Esophagus (tissue), 2 donors: ENCODE results near the gene KCTD16. TPM values are rescaled to one million over a fixed set of nuclear protein-coding genes. Genes with fewer than 3 reads are reported as not detected.

Source experiments
- H3K27ac ChIP-seq, 2 donors: one replicate each; pipeline ENCODE4 v1.5.1; 2013; ENCODE audit warnings: low read depth in 2 of 2, mild to moderate bottlenecking in 2 of 2, inconsistent platforms in 1 of 2, low read length in 1 of 2, moderate library complexity in 1 of 2
- H3K27me3 ChIP-seq, 2 donors: one replicate each; pipeline ENCODE4 v1.6.1; 2013; ENCODE audit warnings: low read length in 2 of 2, control low read depth in 1 of 2, mild to moderate bottlenecking in 1 of 2; ENCODE audit not compliant: insufficient read depth in 2 of 2, control insufficient read depth in 1 of 2
- H3K36me3 ChIP-seq, 2 donors: one replicate each; pipeline ENCODE4 v1.6.1; 2013; ENCODE audit warnings: low read length in 1 of 2; ENCODE audit not compliant: control insufficient read depth in 2 of 2, insufficient read depth in 2 of 2
- H3K4me1 ChIP-seq, 2 donors: one replicate each; pipeline ENCODE4 v1.6.1; 2013; ENCODE audit warnings: low read length in 1 of 2; ENCODE audit not compliant: control insufficient read depth in 2 of 2, insufficient read depth in 2 of 2
- H3K4me3 ChIP-seq, 2 donors: one replicate each; pipeline ENCODE4 v1.5.1; 2013; ENCODE audit warnings: low read length in 2 of 2, mild to moderate bottlenecking in 2 of 2, low read depth in 1 of 2, moderate library complexity in 1 of 2
- H3K9me3 ChIP-seq, 2 donors: one replicate each; pipeline ENCODE4 v1.6.1; 2013; ENCODE audit warnings: mild to moderate bottlenecking in 2 of 2, low read depth in 1 of 2, low read length in 1 of 2, moderate library complexity in 1 of 2; ENCODE audit not compliant: control insufficient read depth in 2 of 2, insufficient read depth in 1 of 2
- WGBS, 2 donors: extraction: QIAGEN DNeasy Blood & Tissue Kit; methylation state at CpG; one replicate each; pipeline ENCODE4 v1.1.7; 2013; 5-methylcytosine and 5-hydroxymethylcytosine counted together
- polyA plus RNA-seq, 2 donors: library from polyadenylated mRNA; stranded (reverse); fragments of 200-250 nt; gene quantifications; one replicate each; pipeline ENCODE4 v1.2.3, GENCODE V29; 2013
- donor health status: healthy with polysubstance abuse.
- donor health status: Bipolar disorder and iron deficiency.

Gene KCTD16
- polyA plus RNA-seq, 2 donors = under 0.01 TPM

DNA sequence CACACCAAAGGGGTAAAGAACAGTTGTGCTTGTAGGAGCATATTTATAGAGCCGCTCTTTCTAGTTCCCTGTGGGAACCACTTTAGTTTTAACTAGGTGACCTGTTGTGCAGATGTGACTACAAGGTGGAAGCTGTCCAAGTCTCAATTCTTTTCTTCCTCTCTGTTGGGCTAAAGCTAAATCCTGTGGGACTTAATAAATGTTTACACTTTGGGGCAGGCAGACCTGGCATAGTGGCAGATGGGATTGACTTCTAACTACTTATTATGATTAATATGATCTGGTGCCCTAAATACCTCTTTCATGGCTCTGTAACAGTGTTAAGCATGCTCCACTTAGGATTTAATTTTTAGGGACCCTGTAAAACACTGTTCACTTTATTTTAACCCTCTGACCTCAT is 265.3 kb downstream of the KCTD16 start:
- H3K9me3 ChIP-seq = no peaks in the 10 kb centered on the region
- no peak overlapping the region for H3K27ac ChIP-seq
- WGBS, 2 donors = 44 to 46% methylated on average over 1 of the region's 1 CpG
- H3K4me1 ChIP-seq = no peaks in the 10 kb centered on the region
- H3K36me3 ChIP-seq = no peaks in the 10 kb centered on the region
- no peak overlapping the region for H3K4me3 ChIP-seq
- H3K27me3 ChIP-seq = no peaks in the 10 kb centered on the region

DNA sequence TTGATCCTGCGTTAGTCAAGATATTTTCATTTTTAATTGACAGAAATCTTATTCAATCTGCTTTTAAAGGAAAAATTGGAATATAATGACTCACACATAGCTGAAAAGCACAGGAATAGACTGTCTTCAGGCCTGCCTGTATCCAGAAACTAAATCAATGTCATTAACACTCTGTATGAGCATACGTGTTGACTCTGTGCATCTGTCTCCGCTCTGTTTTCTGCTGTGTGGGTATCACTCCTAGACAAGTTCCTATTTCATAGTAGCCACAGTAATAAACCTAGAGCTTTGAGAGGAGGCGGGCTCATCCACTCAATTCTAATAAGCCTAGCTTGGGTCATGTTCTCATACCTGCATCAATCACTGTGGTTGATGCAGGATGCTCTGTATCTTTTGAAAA is 267.6 kb downstream of the KCTD16 start:
- WGBS, 2 donors = 78 to 93% methylated on average over 4 of the region's 4 CpGs
- no peaks in the 10 kb centered on the region for H3K36me3 ChIP-seq
- H3K4me1 ChIP-seq = no peaks in the 10 kb centered on the region
- no peaks in the 10 kb centered on the region for H3K9me3 ChIP-seq
- no peaks in the 10 kb centered on the region for H3K27me3 ChIP-seq
- H3K4me3 ChIP-seq = no peak overlapping the region
- H3K27ac ChIP-seq = no peak overlapping the region

DNA sequence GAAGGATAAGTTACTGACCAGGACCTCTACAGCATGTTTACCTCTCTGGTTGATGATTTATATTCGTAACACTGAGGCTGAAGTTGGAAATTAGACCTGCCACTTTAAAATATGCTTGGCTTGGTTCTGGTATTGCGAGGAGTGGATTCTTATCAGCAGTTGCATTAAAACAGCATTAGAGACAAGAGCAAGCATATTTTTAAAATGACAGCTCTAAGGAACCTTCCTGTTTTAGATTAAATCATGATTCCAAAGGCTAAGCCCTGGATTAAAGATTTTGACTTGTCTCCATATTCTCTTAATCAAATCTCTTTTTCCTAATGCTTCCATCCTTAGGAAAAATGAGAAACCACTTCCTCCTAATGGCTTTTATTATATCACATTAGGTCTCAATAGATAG is 277.8 kb downstream of the KCTD16 start:
- H3K4me1 ChIP-seq = no peaks in the 10 kb centered on the region
- H3K9me3 ChIP-seq = no peaks in the 10 kb centered on the region
- no peak overlapping the region for H3K27ac ChIP-seq
- H3K36me3 ChIP-seq = no peaks in the 10 kb centered on the region
- no peak overlapping the region for H3K4me3 ChIP-seq
- 64 to 66% methylated on average over 2 of the region's 2 CpGs for WGBS, 2 donors
- H3K27me3 ChIP-seq = no peaks in the 10 kb centered on the region

DNA sequence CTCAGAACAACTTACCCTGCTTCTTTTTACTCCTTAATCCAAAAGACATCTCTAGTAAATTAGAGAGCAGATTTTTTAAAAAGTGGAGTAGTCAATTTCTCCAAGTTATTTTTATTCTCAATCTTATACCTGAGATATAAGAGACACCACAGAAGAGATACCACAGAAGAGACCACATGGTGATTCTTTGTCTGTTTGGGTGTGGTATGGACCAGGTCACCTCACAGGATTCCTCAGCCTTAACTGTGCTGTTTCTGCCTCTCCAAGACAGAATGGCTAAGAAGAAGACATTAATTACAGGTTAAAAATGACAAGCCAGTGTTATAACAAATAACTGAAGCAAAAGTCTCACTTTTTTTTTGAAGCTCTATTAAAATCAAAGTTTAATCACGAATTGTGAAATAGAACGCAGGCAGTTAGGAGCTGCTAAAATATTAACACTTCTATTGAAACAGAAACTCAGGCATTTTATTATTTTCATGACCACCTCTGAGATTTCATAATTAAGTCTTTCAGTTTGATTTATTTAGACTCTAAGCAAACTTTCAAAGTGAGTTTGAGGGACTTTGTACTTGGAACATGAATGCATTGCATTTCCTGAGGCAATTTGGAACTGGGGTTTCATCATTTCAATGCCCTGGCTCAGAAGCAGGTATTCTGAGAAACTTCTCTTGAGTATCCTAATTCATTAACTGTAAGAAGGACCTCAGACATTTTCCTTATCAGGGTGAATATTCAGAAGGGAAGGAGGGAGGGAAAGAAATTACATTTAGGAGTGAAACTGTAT is 280.7 kb downstream of the KCTD16 start:
- Histone ChIP-seq H3K4me1 (no peaks in the 10 kb centered on the region), H3K9me3 (no peaks in the 10 kb centered on the region), H3K36me3 (no peaks in the 10 kb centered on the region), H3K27ac (no peak overlapping the region), H3K4me3 (no peak overlapping the region), H3K27me3 (no peaks in the 10 kb centered on the region)
- 46 to 53% methylated on average over 2 of the region's 2 CpGs for WGBS, 2 donors

DNA sequence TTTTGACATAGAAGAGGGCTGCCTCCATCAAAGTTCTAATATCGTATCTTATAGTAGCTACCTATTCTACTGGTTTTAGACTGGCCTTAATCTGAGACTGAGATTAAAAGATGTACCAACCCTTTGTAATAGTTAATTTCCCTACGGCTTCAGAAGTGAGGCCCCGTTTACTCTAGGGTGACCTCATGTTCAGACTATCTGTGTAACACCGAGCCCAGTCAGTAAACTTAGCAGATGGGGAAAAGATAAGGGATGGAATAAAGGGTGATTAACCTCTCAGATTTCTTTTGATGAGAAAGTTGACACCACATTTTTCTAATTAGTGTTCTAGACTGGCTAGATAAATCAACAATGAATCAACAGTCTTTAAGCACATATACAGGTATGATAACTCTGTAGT is 283.1 kb downstream of the KCTD16 start:
- Histone ChIP-seq H3K27ac (no peak overlapping the region), H3K4me1 (no peaks in the 10 kb centered on the region), H3K27me3 (no peaks in the 10 kb centered on the region), H3K36me3 (no peaks in the 10 kb centered on the region), H3K4me3 (no peak overlapping the region), H3K9me3 (no peaks in the 10 kb centered on the region)
- WGBS, 2 donors = 62 to 68% methylated on average over 4 of the region's 4 CpGs

DNA sequence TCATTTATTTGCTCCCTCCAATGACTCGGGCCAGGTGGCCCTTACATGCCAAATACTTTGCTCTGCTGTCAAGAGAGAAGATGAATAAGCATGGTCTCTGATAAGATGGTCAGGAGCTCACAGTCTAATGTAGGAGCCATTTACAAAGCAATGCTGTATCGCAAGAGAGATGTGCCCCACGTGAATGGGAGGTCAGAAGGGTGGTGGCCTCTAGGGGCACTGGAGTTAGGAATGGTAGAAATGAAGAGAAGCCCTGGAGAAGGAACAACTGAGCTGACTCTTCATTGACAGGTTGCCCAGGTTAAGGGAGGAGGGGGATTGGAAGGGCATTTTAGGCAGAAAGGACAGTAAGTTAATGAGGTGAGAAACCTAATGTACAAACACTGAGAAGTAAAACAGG is 286.5 kb downstream of the KCTD16 start:
- H3K4me3 ChIP-seq = no peak overlapping the region
- H3K9me3 ChIP-seq = no peaks in the 10 kb centered on the region
- H3K27ac ChIP-seq = no peak overlapping the region
- H3K36me3 ChIP-seq = no peaks in the 10 kb centered on the region
- WGBS, 2 donors = 56 to 69% methylated on average over 3 of the region's 3 CpGs
- no peaks in the 10 kb centered on the region for H3K4me1 ChIP-seq
- no peaks in the 10 kb centered on the region for H3K27me3 ChIP-seq

DNA sequence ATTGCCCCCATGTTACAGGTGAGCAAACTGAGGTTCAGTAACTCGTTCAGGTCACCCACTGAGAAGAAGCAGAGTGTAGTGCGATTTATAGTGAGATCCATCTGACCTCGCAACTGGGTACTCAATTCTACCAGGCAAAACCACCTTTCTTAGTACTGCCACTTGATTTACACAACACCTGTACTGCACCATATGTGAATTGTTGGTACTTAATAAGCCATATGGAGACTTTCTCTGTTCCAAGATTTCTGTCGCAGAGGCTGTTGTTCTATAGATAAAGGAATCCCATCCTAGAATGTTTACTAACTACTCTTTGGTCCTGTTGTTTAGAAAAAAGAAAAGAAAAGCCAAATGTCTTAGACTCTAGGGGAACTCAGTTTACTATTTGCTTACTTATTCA is 287.5 kb downstream of the KCTD16 start:
- H3K36me3 ChIP-seq = no peaks in the 10 kb centered on the region
- no peaks in the 10 kb centered on the region for H3K27me3 ChIP-seq
- no peaks in the 10 kb centered on the region for H3K9me3 ChIP-seq
- WGBS, 2 donors = 87 to 88% methylated on average over 4 of the region's 4 CpGs
- H3K4me1 ChIP-seq = no peaks in the 10 kb centered on the region
- H3K4me3 ChIP-seq = no peak overlapping the region
- no peak overlapping the region for H3K27ac ChIP-seq

DNA sequence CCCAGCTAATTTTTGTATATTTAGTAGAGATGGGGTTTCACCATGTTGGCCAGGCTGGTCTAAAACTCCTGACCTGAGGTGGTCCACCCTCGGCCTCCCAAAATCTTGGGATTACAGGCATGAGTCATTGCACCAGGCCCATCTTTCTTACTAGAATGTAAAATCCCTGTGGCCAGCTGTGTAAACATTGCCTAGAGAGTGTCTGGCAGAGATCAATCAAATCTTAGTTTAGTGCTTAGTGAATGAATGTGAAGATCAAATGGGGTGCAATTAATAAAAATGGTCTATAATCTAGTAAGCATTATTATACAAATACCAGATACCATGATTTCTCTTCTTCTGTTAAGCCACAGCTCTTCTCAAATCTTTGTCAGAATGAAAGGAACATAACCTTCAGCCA is 289.9 kb downstream of the KCTD16 start:
- Histone ChIP-seq H3K4me1 (no peaks in the 10 kb centered on the region), H3K4me3 (no peak overlapping the region), H3K36me3 (no peaks in the 10 kb centered on the region), H3K9me3 (no peaks in the 10 kb centered on the region), H3K27me3 (no peaks in the 10 kb centered on the region), H3K27ac (no peak overlapping the region)
- WGBS, 2 donors = 32 to 43% methylated on average over 1 of the region's 1 CpG

DNA sequence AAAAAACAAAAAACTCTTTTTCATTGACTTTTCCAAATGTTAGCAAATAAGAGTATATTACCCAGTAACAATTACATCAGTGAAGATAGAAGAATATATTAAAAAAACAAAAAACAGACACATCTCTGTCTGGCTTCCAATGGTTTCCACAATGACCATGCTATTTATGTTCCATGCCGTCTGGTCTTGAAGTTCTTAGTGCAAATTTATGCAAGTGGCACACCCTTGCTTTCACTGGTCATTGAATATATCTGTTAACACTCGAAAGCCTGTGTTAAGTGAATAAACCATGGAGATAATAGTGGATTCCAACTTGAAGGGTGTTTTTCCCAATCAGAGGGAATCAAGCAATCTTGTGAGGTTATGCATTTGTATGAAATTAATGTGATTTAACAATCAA is 291.9 kb downstream of the KCTD16 start:
- H3K27me3 ChIP-seq = no peaks in the 10 kb centered on the region
- no peaks in the 10 kb centered on the region for H3K4me1 ChIP-seq
- no peak overlapping the region for H3K27ac ChIP-seq
- no peak overlapping the region for H3K4me3 ChIP-seq
- H3K36me3 ChIP-seq = no peaks in the 10 kb centered on the region
- 80 to 83% methylated on average over 2 of the region's 2 CpGs for WGBS, 2 donors
- no peaks in the 10 kb centered on the region for H3K9me3 ChIP-seq

DNA sequence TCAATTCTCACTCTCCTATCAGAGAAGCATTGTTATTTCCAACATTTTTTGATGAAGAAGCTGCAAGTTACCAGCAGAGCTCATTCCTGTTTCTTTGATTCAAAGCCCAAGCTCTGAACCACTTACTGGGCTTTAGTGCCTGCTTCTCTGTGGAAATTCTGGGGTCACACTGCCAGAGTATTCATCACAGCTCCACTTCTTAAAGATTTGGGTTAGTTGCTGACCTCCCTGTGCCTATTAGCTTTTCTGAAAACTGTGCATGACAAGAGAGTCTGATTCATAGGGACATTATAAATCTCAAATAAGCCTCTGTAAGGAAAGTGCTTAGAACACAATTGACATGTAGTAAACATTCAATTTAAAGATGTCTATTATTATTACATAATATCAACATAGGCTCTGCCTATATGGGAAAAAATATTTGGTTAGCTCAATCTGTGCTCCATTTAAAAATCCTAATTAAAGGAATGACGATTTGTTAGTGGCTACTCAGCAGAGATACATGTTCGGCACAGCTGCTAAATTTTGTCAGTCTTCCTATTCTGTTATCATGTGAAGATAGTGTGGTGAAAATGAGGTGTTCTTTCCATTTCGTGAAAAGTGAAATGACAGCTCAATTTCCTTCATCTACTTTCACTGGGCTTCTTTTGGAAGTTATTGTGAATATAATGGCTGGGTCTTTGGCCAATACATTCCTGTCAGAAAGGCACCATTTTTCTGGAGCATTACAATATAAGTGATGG is 293.0 kb downstream of the KCTD16 start:
- H3K9me3 ChIP-seq = no peaks in the 10 kb centered on the region
- no peak overlapping the region for H3K27ac ChIP-seq
- no peaks in the 10 kb centered on the region for H3K27me3 ChIP-seq
- H3K4me1 ChIP-seq = no peaks in the 10 kb centered on the region
- no peaks in the 10 kb centered on the region for H3K36me3 ChIP-seq
- 59 to 68% methylated on average over 3 of the region's 3 CpGs for WGBS, 2 donors
- H3K4me3 ChIP-seq = no peak overlapping the region
